Measurements from ENCODE around the gene RNF222.

RNF222 gene

DNA sequence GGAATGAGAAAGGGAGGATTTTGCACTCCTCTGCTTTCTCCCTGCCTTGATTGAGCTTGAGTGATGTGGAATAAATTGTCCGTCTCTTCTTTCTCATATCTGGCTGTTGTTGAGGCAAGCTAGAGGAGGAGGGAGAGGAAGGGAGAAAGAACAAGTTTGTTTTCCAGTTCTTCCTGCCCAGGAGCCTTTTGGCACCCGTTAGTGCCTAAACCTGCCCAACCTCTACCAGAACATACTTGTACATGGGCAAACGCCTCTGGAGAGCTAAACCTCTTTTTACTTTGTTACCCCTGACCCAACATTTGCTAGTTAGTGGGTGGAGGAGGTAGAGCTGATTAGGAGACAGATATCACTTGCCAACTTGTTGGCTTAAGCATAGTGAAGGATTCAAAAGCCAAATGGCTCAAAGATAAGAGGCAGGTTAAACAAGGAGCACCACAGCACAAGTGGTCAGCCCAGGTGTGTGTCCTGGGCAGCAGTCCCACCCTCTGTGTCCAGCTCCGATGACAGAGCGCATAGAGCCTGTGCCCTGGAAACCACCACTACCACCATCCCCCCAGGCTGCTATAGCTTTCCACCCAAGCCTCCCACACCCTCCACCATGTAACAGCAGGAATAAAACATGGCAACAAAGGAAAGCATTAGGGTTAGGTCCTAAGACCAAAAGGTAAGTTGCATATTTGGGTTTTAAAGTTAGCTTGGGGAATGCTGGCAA is 51.5 kb downstream of the RNF222 start:
- no peak for DNase-seq

- DNase-seq: no peak
Measured at GRCh38 chr17:8345052-8345690, 52.5 kb downstream of the RNF222 start.

DNA sequence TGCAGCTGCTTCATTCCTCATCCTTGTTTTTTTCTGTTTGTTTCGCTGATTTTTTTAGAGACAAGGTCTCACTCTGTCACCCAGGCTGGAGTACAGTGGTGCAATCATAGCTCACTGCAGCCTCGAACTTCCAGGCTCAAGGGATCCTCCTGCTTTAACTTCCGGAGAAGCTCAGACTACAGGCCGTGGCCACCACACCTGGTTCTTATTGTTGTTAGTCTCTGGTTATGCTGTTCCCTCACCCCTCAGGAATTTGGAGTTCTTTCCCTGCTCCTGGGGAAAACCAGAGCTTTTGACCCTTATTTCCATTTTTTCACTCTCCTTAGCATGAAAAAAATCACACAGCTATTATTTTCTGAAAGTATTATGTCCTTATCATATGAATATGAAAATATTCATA is 56.2 kb downstream of the RNF222 start:
- no peak for DNase-seq

Data from amygdala (tissue), 56 donors.